Astrocyte (in vitro differentiated cells and primary cell): ENCODE measurements around the gene FCN3. TPM values are rescaled to one million over a fixed set of nuclear protein-coding genes. Genes with fewer than 3 reads are reported as not detected.

ENCODE experiments used
- DNase-seq: peaks from one replicate; pipeline ENCODE4 v3.0.0-alpha.2; 2010; ENCODE audit warnings: low read depth
- FAIRE-seq: peaks from 2 replicates; lab custom pipeline; 2011; peaks lifted over from hg19 to GRCh38; lab: Jason Lieb, UNC
- H2AFZ ChIP-seq: 2 replicates; pipeline ENCODE4 v1.6.0; 2012; ENCODE audit warnings: low read depth, low read length, inconsistent platforms
- H3K27ac ChIP-seq: 2 replicates; pipeline ENCODE4 v1.5.1; 2011; ENCODE audit warnings: low read depth, low read length, inconsistent platforms
- H3K27me3 ChIP-seq: 2 replicates; pipeline ENCODE4 v1.6.0; 2011; ENCODE audit warnings: low read length, inconsistent platforms; ENCODE audit not compliant: insufficient read depth
- H3K36me3 ChIP-seq: 2 replicates; pipeline ENCODE4 v1.5.1; 2011; ENCODE audit warnings: low read length, inconsistent platforms; ENCODE audit not compliant: insufficient read depth
- H3K4me1 ChIP-seq: 2 replicates; pipeline ENCODE4 v1.5.1; 2011; ENCODE audit warnings: low read length, inconsistent platforms; ENCODE audit not compliant: insufficient read depth
- H3K4me2 ChIP-seq: 2 replicates; pipeline ENCODE4 v1.6.0; 2012; ENCODE audit warnings: low read length, inconsistent platforms
- H3K4me3 ChIP-seq: 2 replicates; pipeline ENCODE4 v1.5.1; 2011; ENCODE audit warnings: low read depth, mild to moderate bottlenecking, low read length, inconsistent platforms; ENCODE audit not compliant: insufficient read depth
- H3K79me2 ChIP-seq: 2 replicates; pipeline ENCODE4 v1.6.0; 2012; ENCODE audit warnings: mild to moderate bottlenecking, low read length, inconsistent platforms; ENCODE audit not compliant: insufficient read depth
- H3K9ac ChIP-seq: 2 replicates; pipeline ENCODE4 v1.6.0; 2012; ENCODE audit warnings: mild to moderate bottlenecking, low read length, inconsistent platforms
- H3K9me3 ChIP-seq: 2 replicates; pipeline ENCODE4 v1.5.1; 2012; ENCODE audit warnings: low read depth, mild to moderate bottlenecking, low read length, inconsistent platforms; ENCODE audit not compliant: insufficient read depth
- H4K20me1 ChIP-seq: 2 replicates; pipeline ENCODE4 v1.6.0; 2012; ENCODE audit warnings: low read length, inconsistent platforms; ENCODE audit not compliant: insufficient read depth
- H3K27ac Mint-ChIP-seq: one replicate; pipeline ENCODE4 v1.8.0; 2021; ENCODE audit warnings: mild to moderate bottlenecking, mixed read lengths; ENCODE audit not compliant: unreplicated experiment
- H3K27me3 Mint-ChIP-seq: one replicate; pipeline ENCODE4 v1.8.0; 2021; ENCODE audit warnings: low read depth, mixed read lengths; ENCODE audit not compliant: unreplicated experiment
- H3K36me3 Mint-ChIP-seq: one replicate; pipeline ENCODE4 v1.8.0; 2021; ENCODE audit warnings: low read depth, mixed read lengths; ENCODE audit not compliant: unreplicated experiment
- H3K4me1 Mint-ChIP-seq: one replicate; pipeline ENCODE4 v1.8.0; 2021; ENCODE audit warnings: low read depth, mixed read lengths; ENCODE audit not compliant: unreplicated experiment
- H3K4me3 Mint-ChIP-seq: one replicate; pipeline ENCODE4 v1.8.0; 2021; ENCODE audit warnings: mild to moderate bottlenecking, moderate library complexity, mixed read lengths; ENCODE audit not compliant: unreplicated experiment
- H3K9me3 Mint-ChIP-seq: one replicate; pipeline ENCODE4 v1.8.0; 2021; ENCODE audit warnings: mild to moderate bottlenecking, mixed read lengths; ENCODE audit not compliant: unreplicated experiment
- CTCF ChIP-seq: IDR thresholded peaks from 2 replicates; pipeline ENCODE4 v1.5.1; 2011; ENCODE audit warnings: low read depth, mild to moderate bottlenecking, inconsistent platforms, low read length, moderate library complexity; ENCODE audit not compliant: insufficient read depth
- EZH2 ChIP-seq: IDR thresholded peaks from 2 replicates; pipeline ENCODE4 v1.6.1; 2012; ENCODE audit warnings: mild to moderate bottlenecking, low read length, inconsistent platforms; ENCODE audit not compliant: insufficient read depth
- total RNA-seq: library from RNA; stranded (reverse); gene quantifications from 2 replicates; pipeline ENCODE4 v1.2.1, GENCODE V29; 2021

FCN3 gene
- total RNA-seq, 1 donor from 2014 or later: not detected

GRCh38 chr1:27346357-27346756 is 28.3 kb downstream of the FCN3 start:
- Histone ChIP-seq H3K79me2 (no peaks in the 10 kb centered on the region), H3K27ac (no peak overlapping the region), H3K9ac (no peak overlapping the region), H3K36me3 (no peaks in the 10 kb centered on the region), H3K4me3 (no peak overlapping the region), H3K4me2 (no peak overlapping the region), H3K27me3 (peaks cover 5% of the 10 kb centered on the region), H3K9me3 (no peaks in the 10 kb centered on the region), H4K20me1 (no peaks in the 10 kb centered on the region), H2AFZ (no peak overlapping the region), H3K4me1 (peaks cover 25% of the 10 kb centered on the region)
- H3K9me3 Mint-ChIP-seq: no peaks in the 10 kb centered on the region
- no peak overlapping the region for H3K27ac Mint-ChIP-seq
- no peak overlapping the region for H3K4me3 Mint-ChIP-seq
- DNase-seq (no peak), FAIRE-seq (no peak)
- peaks cover 5% of the 10 kb centered on the region for H3K27me3 Mint-ChIP-seq
- TF ChIP-seq EZH2 (no peak), CTCF (no peak)
- peaks cover 6% of the 10 kb centered on the region for H3K36me3 Mint-ChIP-seq
- H3K4me1 Mint-ChIP-seq: peaks cover 20% of the 10 kb centered on the region

GRCh38 chr1:27345272-27345671 is 29.4 kb downstream of the FCN3 start:
- H3K27me3 ChIP-seq: peaks cover 2% of the 10 kb centered on the region
- peaks cover 6% of the 10 kb centered on the region for H3K36me3 Mint-ChIP-seq

More at GRCh38 chr1:27345272-27345671, 29.4 kb downstream of the FCN3 start:
- TF ChIP-seq EZH2 (no peak), CTCF (no peak)
- Histone ChIP-seq H3K27ac (no peak overlapping the region), H3K79me2 (no peaks in the 10 kb centered on the region), H4K20me1 (no peaks in the 10 kb centered on the region), H3K9me3 (no peaks in the 10 kb centered on the region), H3K9ac (no peak overlapping the region), H3K4me3 (no peak overlapping the region), H3K4me2 (no peak overlapping the region), H2AFZ (no peak overlapping the region), H3K4me1 (peaks cover 25% of the 10 kb centered on the region), H3K36me3 (no peaks in the 10 kb centered on the region)
- H3K4me1 Mint-ChIP-seq: peaks cover 27% of the 10 kb centered on the region
- H3K27me3 Mint-ChIP-seq: peaks cover 5% of the 10 kb centered on the region
- H3K9me3 Mint-ChIP-seq: no peaks in the 10 kb centered on the region
- no peak overlapping the region for H3K4me3 Mint-ChIP-seq
- FAIRE-seq (no peak), DNase-seq (no peak)
- H3K27ac Mint-ChIP-seq: no peak overlapping the region
